ENCODE measurements around the gene PDSS2. TPM values are rescaled to one million over a fixed set of nuclear protein-coding genes. Genes with fewer than 3 reads are reported as not detected.

Gene PDSS2
- total RNA-seq, 2 donors from 2014 or later, result 6.2 to 10.9 TPM

DNA sequence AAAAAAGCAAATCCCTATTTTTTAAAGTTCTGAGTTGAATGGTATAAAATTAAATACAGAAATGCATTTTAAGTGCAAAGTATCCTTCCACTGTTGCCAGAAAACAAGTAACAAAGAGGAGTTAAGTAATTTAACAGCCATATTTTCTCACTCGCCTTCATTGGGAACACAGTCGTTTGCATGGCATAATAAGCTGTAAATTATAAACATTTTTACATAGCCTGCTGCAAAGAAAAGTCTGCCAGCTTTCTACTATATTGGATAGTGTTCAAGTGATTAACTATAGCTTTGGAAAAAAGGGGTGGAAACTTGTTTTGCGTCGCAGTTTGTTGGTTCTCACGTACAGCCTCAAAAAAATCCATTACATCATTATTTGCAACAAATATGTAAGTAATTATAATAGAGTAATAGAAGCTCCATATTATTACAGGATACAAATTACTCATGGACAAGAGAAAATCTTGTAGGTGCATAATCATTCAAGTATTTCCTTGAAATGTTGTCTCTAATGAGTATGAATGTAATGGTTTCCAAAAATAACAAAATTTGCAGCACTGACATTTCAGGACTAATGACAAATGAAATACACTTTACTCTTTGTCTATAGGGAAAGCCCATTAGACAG is 139.3 kb downstream of the PDSS2 start:
- H3K4me1 ChIP-seq, result peaks cover 12% of the 10 kb centered on the region
- no peaks in the 10 kb centered on the region for H3K9me3 ChIP-seq
- no peak for DNase-seq
- H3K4me3 ChIP-seq, result no peak overlapping the region
- ATAC-seq, result no peak
- TF ChIP-seq POLR2A (IDR thresholded peaks at IDR 0.05), result no peak
- TF ChIP-seq, protein P1, sequence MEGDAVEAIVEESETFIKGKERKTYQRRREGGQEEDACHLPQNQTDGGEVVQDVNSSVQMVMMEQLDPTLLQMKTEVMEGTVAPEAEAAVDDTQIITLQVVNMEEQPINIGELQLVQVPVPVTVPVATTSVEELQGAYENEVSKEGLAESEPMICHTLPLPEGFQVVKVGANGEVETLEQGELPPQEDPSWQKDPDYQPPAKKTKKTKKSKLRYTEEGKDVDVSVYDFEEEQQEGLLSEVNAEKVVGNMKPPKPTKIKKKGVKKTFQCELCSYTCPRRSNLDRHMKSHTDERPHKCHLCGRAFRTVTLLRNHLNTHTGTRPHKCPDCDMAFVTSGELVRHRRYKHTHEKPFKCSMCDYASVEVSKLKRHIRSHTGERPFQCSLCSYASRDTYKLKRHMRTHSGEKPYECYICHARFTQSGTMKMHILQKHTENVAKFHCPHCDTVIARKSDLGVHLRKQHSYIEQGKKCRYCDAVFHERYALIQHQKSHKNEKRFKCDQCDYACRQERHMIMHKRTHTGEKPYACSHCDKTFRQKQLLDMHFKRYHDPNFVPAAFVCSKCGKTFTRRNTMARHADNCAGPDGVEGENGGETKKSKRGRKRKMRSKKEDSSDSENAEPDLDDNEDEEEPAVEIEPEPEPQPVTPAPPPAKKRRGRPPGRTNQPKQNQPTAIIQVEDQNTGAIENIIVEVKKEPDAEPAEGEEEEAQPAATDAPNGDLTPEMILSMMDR (IDR thresholded peaks at IDR 0.05), result no peak
- H3K27ac ChIP-seq, result no peak overlapping the region
- H3K36me3 ChIP-seq (replicated peaks in 1 of 2; ENCODE audit: insufficient read depth in 1 of 2, low read depth in 2 of 2), result no peaks in the 10 kb centered on the region
- H3K27me3 ChIP-seq, result no peaks in the 10 kb centered on the region
- intact Hi-C loops (cut with DNase I), result no loop called here
- WGBS, 2 donors, result 48 to 58% methylated on average over 5 of the region's 5 CpGs

DNA sequence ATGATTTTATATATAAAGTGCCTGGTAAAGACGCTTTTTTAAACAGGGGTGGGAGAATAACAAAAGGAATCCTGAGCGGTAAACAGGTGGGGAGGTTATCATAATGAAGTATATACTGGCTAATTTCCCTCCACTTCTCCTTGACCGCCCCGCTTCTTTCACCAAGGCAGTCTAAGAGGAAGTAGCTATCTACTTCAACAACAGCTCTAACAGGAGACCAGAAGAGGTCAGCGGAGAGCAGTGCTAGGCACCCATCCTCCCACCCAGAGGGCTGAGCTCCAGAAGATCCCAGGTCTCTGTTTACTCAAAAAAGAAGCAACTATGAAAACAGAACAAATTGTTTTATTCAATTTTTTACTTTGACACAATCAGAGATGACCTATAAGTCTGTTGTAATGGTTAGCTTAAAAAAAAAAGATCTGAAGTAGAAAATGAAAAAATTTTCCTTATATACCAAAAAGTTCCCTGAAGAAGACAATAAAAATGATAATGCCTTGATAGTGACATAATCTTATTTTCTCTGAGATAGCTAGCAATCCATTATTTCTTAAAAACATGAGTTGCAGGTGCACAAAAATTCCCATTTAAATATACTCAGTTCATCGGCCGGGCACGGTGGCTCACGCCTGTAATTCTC is 141.1 kb downstream of the PDSS2 start:
- DNase-seq (peak; percentile 45 to 63 (median 56)), ATAC-seq (peak; percentile 65)
- no peaks in the 10 kb centered on the region for H3K36me3 ChIP-seq (replicated peaks in 1 of 2; ENCODE audit: insufficient read depth in 1 of 2, low read depth in 2 of 2)
- no peak overlapping the region for H3K4me3 ChIP-seq
- TF ChIP-seq, protein P1 (IDR thresholded peaks at IDR 0.05), result peak; percentile 15 to 62 (median 50)
- TF ChIP-seq POLR2A (IDR thresholded peaks at IDR 0.05), result no peak
- H3K9me3 ChIP-seq, result no peaks in the 10 kb centered on the region
- intact Hi-C loops (cut with DNase I), result no loop called here
- peaks cover 16% of the 10 kb centered on the region for H3K4me1 ChIP-seq
- no peaks in the 10 kb centered on the region for H3K27me3 ChIP-seq
- WGBS, 2 donors, result 50 to 56% methylated on average over 9 of the region's 9 CpGs
- H3K27ac ChIP-seq, result no peak overlapping the region

DNA sequence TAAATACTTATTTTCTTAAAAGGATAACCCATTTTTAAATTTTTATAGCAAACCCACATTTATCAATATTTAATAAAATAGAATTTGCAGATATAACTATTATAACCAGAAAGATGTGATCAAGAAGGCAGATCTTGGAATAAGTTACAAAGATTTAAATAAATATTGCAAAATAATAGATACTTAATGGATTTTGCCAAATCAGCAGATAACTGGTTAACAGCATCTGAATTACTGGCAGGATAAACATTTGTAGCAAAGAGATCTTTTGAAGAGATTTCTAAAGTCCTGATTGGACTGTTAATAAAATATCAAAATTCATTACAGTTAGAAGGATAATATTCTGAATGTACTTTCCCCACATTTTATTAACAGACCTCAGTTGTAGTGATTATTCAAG is 144.2 kb downstream of the PDSS2 start:
- Histone ChIP-seq H3K4me1 (peaks cover 16% of the 10 kb centered on the region), H3K9me3 (no peaks in the 10 kb centered on the region), H3K27ac (no peak overlapping the region), H3K36me3 (replicated peaks in 1 of 2; ENCODE audit: insufficient read depth in 1 of 2, low read depth in 2 of 2) (no peaks in the 10 kb centered on the region), H3K27me3 (no peaks in the 10 kb centered on the region), H3K4me3 (no peak overlapping the region)
- no peak for TF ChIP-seq POLR2A (IDR thresholded peaks at IDR 0.05)
- TF ChIP-seq, protein P1 (IDR thresholded peaks at IDR 0.05), result no peak
- intact Hi-C loops (cut with DNase I), result no loop called here
- ATAC-seq (no peak), DNase-seq (no peak)

DNA sequence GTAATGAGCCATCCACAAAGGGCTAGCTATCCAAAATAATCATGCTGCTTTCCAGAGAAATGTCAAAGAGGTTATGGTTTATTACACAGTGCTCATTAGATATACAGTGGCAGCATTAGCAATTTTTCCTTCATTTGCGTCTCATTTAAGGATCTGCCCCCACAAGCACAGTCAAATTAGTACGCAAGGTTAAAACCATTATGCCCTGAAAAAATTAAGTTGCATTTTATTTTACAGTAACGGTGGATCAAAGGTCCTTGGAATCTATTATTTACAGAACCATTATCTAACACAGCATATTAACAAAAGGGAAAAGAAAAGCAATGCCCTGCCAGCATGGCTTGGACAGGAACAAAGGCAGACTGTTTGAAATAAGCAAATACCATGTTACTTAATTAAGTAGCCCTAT is 144.8 kb downstream of the PDSS2 start:
- Histone ChIP-seq H3K9me3 (no peaks in the 10 kb centered on the region), H3K4me1 (peaks cover 16% of the 10 kb centered on the region), H3K4me3 (no peak overlapping the region), H3K27ac (no peak overlapping the region), H3K36me3 (replicated peaks in 1 of 2; ENCODE audit: insufficient read depth in 1 of 2, low read depth in 2 of 2) (no peaks in the 10 kb centered on the region), H3K27me3 (no peaks in the 10 kb centered on the region)
- ATAC-seq, result no peak
- intact Hi-C loops (cut with DNase I), result no loop called here
- WGBS, 2 donors, result 21 to 41% methylated on average over 3 of the region's 3 CpGs
- TF ChIP-seq POLR2A (IDR thresholded peaks at IDR 0.05), result no peak
- TF ChIP-seq, protein P1 (IDR thresholded peaks at IDR 0.05), result no peak
- DNase-seq, result no peak

DNA sequence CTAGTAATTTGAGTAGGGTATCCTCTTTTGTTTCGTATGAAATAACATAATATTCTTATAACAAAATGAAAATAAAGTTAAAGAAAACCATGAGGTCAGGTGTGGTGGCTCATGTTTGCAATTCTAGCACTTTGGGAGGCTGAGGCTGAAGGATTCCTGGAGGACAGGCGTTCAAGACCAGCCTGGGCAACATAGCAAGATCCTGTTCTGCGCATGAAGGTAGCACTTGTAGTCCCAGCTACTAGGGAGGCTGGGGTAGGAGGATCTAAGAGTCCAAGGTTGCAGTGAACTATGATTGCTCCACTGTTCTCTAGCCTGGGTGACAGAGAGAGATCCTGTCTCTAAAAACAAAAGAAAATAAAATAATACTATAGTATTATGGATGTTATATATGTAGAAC is 145.6 kb downstream of the PDSS2 start:
- H3K27ac ChIP-seq, result no peak overlapping the region
- TF ChIP-seq POLR2A (IDR thresholded peaks at IDR 0.05), result no peak
- TF ChIP-seq, protein P1 (IDR thresholded peaks at IDR 0.05), result no peak
- H3K4me3 ChIP-seq, result no peak overlapping the region
- peaks cover 16% of the 10 kb centered on the region for H3K4me1 ChIP-seq
- H3K27me3 ChIP-seq, result no peaks in the 10 kb centered on the region
- WGBS, 2 donors, result 91 to 95% methylated on average over 3 of the region's 3 CpGs
- H3K9me3 ChIP-seq, result no peaks in the 10 kb centered on the region
- intact Hi-C loops (cut with DNase I), result no loop called here
- DNase-seq (no peak), ATAC-seq (no peak)
- H3K36me3 ChIP-seq (replicated peaks in 1 of 2; ENCODE audit: insufficient read depth in 1 of 2, low read depth in 2 of 2), result no peaks in the 10 kb centered on the region

All from body of pancreas (tissue), 4 donors.